Ovary (tissue), 9 donors: ENCODE results near the gene GRB7. TPM values are rescaled to one million over a fixed set of nuclear protein-coding genes. Genes with fewer than 3 reads are reported as not detected.
A peak's percentile ranks its signal among the peaks of the same experiment; 100 is the strongest.

Experiments
- DNase-seq, 5 donors: peaks; one replicate each; pipeline ENCODE4 v3.0.0-alpha.2; 2019 to 2020
- H3K27ac ChIP-seq, 2 donors: fragments of 200-600 bp; one replicate each; pipeline versions ENCODE4 v1.5.1 to v1.8.0; 2019 to 2022
- H3K27me3 ChIP-seq: fragments of 200-600 bp; one replicate; pipeline ENCODE4 v1.8.0; 2022
- H3K36me3 ChIP-seq: fragments of 200-600 bp; sonication (generic); one replicate; pipeline ENCODE4 v1.5.1; 2019
- H3K4me1 ChIP-seq: one replicate; pipeline ENCODE4 v1.8.1; 2013; ENCODE audit warnings: mild to moderate bottlenecking, moderate library complexity; ENCODE audit not compliant: insufficient read depth
- H3K4me3 ChIP-seq: fragments of 200-600 bp; sonication (generic); one replicate; pipeline ENCODE4 v1.5.1; 2017
- H3K9me3 ChIP-seq, 2 donors: fragments of 200-600 bp in 1 of 2; sonication (generic) in 1 of 2; one replicate each; pipeline versions ENCODE4 v1.5.1 to v1.8.1; 2013 to 2019; ENCODE audit warnings: mild to moderate bottlenecking in 1 of 2, moderate library complexity in 1 of 2
- EP300 ChIP-seq: sonication (generic); formaldehyde crosslinking; IDR thresholded peaks from one replicate; pipeline ENCODE4 v1.6.1; 2017; ENCODE audit warnings: antibody characterized with exemption
- POLR2A ChIP-seq: fragments of 450-650 bp; IDR thresholded peaks from one replicate; pipeline ENCODE4 v1.6.1; 2017; ENCODE audit warnings: antibody characterized with exemption, mild to moderate bottlenecking, moderate library complexity
- WGBS, 3 donors: extraction: QIAGEN DNeasy Blood & Tissue Kit in 1 of 3; methylation state at CpG; one replicate each; pipeline versions ENCODE4 v1.1.5 to v1.1.7; 2013 to 2017; 5-methylcytosine and 5-hydroxymethylcytosine counted together
- intact Hi-C, 4 donors: fragments of 100-400 bp; cut with DNase I; formaldehyde crosslinking; loops; one replicate each; pipeline versions ENCODE4 v1.11.0 to v1.15.1; 2022 to 2023
- polyA plus RNA-seq, 2 donors: library from polyadenylated mRNA; stranded (reverse); fragments of 200-250 nt in 1 of 2; fragments of 350-450 nt in 1 of 2; fragmentation: Illumina TruSeq in 1 of 2; extraction: RNeasy Lipid Tissue Mini Kit (QIAGEN cat#74804) in 1 of 2; gene quantifications; one replicate each; pipeline ENCODE4 v1.2.3, GENCODE V29; 2013 to 2014
- total RNA-seq, 7 donors: library from RNA; depleted of rRNA in 2 of 7; stranded (reverse); fragments of >200 nt in 2 of 7; fragmentation: NEBNext Ultra II Directional in 3 of 7; extraction: Animal tissue kit (Norgen Biotek cat#: 25700) in 3 of 7; gene quantifications; one replicate each; pipeline versions ENCODE4 v1.1.0 to v1.2.4, GENCODE V29; 2016 to 2023
- TF ChIP-seq, protein P1 (sequence below), 3 donors: fragments of 450-650 bp in 2 of 3; fragments of 200-600 bp in 1 of 3; IDR thresholded peaks; one replicate each; pipeline versions ENCODE4 v1.5.1 to v1.8.0; 2016 to 2022; ENCODE audit warnings: antibody characterized with exemption in 3 of 3, mild to moderate bottlenecking in 1 of 3
- donor health status: DM: no; HTN: no; CAD: no; lungs with moderate emphysema.
- donor health status: DM: no; HTN: no; CAD: no.
- donor health status: Bipolar disorder and iron deficiency.
- donor health status: DM: yes; HTN: yes; CAD: no.
- donor health status: DM: no; HTN: no; CAD: no.
- donor health status: DM: yes; HTN: yes; CAD: no.

GRB7 gene
- total and polyA plus RNA-seq, 9 donors = 0.23 to 63.0 (median 2.1) TPM

GRCh38 chr17:39739885-39740356, 2.2 kb downstream of the GRB7 start:
- intact Hi-C loops = no loop called here
- peaks cover 2% of the 10 kb centered on the region for H3K4me1 ChIP-seq
- H3K4me3 ChIP-seq = peak overlapping the region; percentile 11
- H3K27me3 ChIP-seq = no peaks in the 10 kb centered on the region
- WGBS, 3 donors = 36 to 41% (median 37%) methylated on average over 9 of the region's 9 CpGs
- TF ChIP-seq POLR2A (no peak), EP300 (no peak)
- TF ChIP-seq, protein P1, sequence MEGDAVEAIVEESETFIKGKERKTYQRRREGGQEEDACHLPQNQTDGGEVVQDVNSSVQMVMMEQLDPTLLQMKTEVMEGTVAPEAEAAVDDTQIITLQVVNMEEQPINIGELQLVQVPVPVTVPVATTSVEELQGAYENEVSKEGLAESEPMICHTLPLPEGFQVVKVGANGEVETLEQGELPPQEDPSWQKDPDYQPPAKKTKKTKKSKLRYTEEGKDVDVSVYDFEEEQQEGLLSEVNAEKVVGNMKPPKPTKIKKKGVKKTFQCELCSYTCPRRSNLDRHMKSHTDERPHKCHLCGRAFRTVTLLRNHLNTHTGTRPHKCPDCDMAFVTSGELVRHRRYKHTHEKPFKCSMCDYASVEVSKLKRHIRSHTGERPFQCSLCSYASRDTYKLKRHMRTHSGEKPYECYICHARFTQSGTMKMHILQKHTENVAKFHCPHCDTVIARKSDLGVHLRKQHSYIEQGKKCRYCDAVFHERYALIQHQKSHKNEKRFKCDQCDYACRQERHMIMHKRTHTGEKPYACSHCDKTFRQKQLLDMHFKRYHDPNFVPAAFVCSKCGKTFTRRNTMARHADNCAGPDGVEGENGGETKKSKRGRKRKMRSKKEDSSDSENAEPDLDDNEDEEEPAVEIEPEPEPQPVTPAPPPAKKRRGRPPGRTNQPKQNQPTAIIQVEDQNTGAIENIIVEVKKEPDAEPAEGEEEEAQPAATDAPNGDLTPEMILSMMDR (IDR thresholded peaks at IDR 0.05) = no peak
- no peak overlapping the region for H3K27ac ChIP-seq
- no peaks in the 10 kb centered on the region for H3K9me3 ChIP-seq
- H3K36me3 ChIP-seq = no peaks in the 10 kb centered on the region
- no peak for DNase-seq

DNA sequence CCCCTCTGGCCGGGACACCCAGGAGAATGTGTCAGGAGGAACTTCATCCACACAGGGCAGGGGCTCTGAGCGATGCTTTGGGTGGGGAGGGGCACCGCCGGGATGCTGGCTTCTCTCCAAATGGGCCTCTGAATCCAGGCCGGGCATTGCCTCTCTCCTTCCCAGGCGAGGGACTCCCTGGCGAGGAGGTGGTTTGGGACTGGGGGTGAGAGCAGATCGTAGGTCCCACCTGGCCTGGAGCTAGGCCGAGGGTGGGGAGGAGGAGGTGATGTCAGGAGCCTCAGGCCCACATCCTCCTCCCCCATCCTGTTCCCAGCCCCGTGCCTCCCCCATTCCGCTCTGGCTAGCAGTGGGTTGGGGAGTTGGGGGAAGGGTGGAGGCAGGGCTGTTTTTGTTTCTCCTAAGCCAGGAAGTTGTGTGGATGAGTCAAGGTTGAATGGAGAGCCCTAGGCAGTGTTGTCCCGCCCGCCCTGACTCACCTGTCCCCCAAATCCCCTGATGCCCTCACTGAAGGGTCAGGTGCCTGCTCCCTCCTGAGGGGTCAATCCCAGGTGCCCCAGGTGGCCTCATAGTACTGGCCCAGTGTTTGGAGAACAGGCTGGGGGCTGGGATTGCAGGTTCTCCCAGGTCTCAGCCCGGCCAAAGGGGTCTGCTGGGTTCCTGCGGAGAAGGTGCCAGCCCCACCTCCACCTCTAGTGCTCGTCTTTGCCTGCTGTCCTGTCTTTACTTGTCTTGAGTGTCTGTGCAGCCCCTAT, 2.8 kb downstream of the GRB7 start:
- DNase-seq = no peak
- TF ChIP-seq EP300 (no peak), POLR2A (no peak)
- TF ChIP-seq, protein P1 (IDR thresholded peaks at IDR 0.05) = no peak
- Histone ChIP-seq H3K36me3 (no peaks in the 10 kb centered on the region), H3K4me3 (no peak overlapping the region), H3K4me1 (peaks cover 2% of the 10 kb centered on the region), H3K27me3 (no peaks in the 10 kb centered on the region), H3K9me3 (no peaks in the 10 kb centered on the region), H3K27ac (no peak overlapping the region)
- 24 to 32% (median 29%) methylated on average over 14 to 16 of the region's 16 CpGs for WGBS, 3 donors
- intact Hi-C loops = no loop called here

- Histone ChIP-seq H3K4me1 (peaks cover 2% of the 10 kb centered on the region), H3K4me3 (no peak overlapping the region), H3K27me3 (no peaks in the 10 kb centered on the region), H3K9me3 (no peaks in the 10 kb centered on the region), H3K36me3 (no peaks in the 10 kb centered on the region), H3K27ac (no peak overlapping the region)
- intact Hi-C loops = no loop called here
- no peak for DNase-seq
- 67 to 72% (median 68%) methylated on average over 18 of the region's 18 CpGs for WGBS, 3 donors
- TF ChIP-seq POLR2A (no peak), EP300 (no peak)
- TF ChIP-seq, protein P1 (IDR thresholded peaks at IDR 0.05) = no peak
These were observed 4.6 kb downstream of the GRB7 start for GRCh38 chr17:39742126-39742855.

- 70 to 77% (median 71%) methylated on average over 21 of the region's 21 CpGs for WGBS, 3 donors
- H3K27ac ChIP-seq = no peak overlapping the region
- peaks cover 2% of the 10 kb centered on the region for H3K4me1 ChIP-seq
- intact Hi-C loops = no loop called here
- H3K36me3 ChIP-seq = no peaks in the 10 kb centered on the region
- H3K4me3 ChIP-seq = no peak overlapping the region
- H3K9me3 ChIP-seq = no peaks in the 10 kb centered on the region
- DNase-seq = no peak
- no peak for TF ChIP-seq EP300
- no peak for TF ChIP-seq POLR2A
- TF ChIP-seq, protein P1 (IDR thresholded peaks at IDR 0.05) = no peak
- H3K27me3 ChIP-seq = no peaks in the 10 kb centered on the region
These were observed 5.2 kb downstream of the GRB7 start for GRCh38 chr17:39742856-39743436.
